Astrocyte of the spinal cord (primary cell): Measurements from ENCODE around the gene SAP30.

ENCODE experiments used
- DNase-seq: peaks from one replicate; pipeline ENCODE4 v3.0.0; 2011; ENCODE audit warnings: low read depth, low spot score
- H3K4me3 ChIP-seq: 2 replicates; pipeline ENCODE4 v1.5.1; 2011; ENCODE audit warnings: low read depth, mild to moderate bottlenecking, low read length, moderate library complexity
- in situ Hi-C: cut with HindIII; loops from 2 replicates; pipeline ENCODE4 v1.10.0; 2017; ENCODE audit warnings: low sequenced_read_pairs
- TF ChIP-seq, protein P1 (sequence below): IDR thresholded peaks from 2 replicates; pipeline ENCODE4 v1.5.1; 2012; ENCODE audit warnings: low read depth, mild to moderate bottlenecking, low read length, inconsistent platforms

The SAP30 gene

DNA sequence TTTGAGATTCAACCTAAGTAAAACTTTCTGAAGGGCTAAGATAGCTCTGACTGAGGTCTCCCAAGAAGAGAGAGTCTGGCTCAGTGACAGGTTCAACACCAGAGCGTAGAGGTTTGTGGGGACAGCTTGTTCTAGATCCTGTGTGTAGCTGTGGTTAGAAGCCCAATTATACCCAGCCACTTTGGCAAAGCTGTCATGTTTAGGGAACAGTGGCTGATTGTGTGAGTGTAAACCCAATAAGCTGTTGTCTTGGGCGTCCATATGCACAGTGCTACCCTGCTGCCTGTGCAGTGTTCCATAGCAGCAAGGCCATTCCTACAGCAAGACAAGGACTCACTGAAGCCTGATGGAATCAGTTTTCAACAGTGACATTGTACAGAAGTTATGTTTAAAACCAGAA, 39.3 kb downstream of the SAP30 start:
- in situ Hi-C loops = no loop called here
- TF ChIP-seq, protein P1, sequence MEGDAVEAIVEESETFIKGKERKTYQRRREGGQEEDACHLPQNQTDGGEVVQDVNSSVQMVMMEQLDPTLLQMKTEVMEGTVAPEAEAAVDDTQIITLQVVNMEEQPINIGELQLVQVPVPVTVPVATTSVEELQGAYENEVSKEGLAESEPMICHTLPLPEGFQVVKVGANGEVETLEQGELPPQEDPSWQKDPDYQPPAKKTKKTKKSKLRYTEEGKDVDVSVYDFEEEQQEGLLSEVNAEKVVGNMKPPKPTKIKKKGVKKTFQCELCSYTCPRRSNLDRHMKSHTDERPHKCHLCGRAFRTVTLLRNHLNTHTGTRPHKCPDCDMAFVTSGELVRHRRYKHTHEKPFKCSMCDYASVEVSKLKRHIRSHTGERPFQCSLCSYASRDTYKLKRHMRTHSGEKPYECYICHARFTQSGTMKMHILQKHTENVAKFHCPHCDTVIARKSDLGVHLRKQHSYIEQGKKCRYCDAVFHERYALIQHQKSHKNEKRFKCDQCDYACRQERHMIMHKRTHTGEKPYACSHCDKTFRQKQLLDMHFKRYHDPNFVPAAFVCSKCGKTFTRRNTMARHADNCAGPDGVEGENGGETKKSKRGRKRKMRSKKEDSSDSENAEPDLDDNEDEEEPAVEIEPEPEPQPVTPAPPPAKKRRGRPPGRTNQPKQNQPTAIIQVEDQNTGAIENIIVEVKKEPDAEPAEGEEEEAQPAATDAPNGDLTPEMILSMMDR = no peak

GRCh38 chr4:173411106-173411693, 40.4 kb downstream of the SAP30 start:
- no peak for DNase-seq
- H3K4me3 ChIP-seq = no peak overlapping the region
- in situ Hi-C loops = no loop called here
- TF ChIP-seq, protein P1 = no peak

More for the DNA sequence above, 39.3 kb downstream of the SAP30 start:
- DNase-seq = no peak
- no peak overlapping the region for H3K4me3 ChIP-seq

DNA sequence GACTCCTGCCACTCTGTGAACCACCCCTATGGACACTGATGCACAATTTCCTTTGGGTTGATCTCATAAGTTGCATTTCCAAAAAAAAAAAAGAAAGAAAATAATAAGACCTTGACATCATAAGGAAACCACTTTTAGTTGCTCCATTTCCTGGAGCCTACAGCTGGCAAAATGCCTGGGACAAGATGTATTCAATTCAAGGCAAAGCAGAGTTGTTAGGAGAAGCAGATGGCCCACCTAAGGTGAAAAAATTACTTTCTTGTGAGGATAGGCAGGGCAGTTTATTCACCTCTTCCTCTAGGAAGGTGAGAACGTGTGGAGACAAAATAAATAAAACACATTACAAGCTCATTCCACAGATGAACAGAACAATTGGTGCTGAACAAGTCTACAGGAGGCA, 42.3 kb downstream of the SAP30 start:
- in situ Hi-C loops = no loop called here
- no peak overlapping the region for H3K4me3 ChIP-seq
- TF ChIP-seq, protein P1 = no peak
- peak; percentile 65 for DNase-seq

GRCh38 chr4:173414456-173414855, 43.7 kb downstream of the SAP30 start:
- TF ChIP-seq, protein P1 = no peak
- no peak for DNase-seq
- in situ Hi-C loops = no loop called here
- no peak overlapping the region for H3K4me3 ChIP-seq

DNA sequence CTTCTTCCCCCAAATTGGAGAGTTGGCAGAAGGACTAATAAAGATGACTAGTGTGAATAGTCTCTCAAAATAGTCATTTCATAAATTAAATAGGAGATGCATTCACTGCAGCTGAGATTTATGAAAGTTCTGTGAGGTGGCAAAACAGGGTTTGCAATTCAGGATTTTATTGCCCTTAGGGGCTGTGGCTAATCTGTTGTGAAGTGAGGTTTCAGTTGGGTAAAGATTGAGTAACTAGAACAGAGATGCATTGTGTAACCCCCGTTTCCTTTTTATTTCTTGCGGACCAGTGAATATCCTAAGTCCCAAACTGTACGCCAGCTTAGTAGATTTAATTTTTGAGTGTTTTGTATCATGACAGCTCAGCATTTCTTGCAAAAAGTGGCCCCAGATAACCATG, 44.3 kb downstream of the SAP30 start:
- TF ChIP-seq, protein P1 = no peak
- DNase-seq = no peak
- in situ Hi-C loops = no loop called here
- H3K4me3 ChIP-seq = no peak overlapping the region

- no peak overlapping the region for H3K4me3 ChIP-seq
- DNase-seq = no peak
- TF ChIP-seq, protein P1 = no peak
- in situ Hi-C loops = no loop called here
Observed at GRCh38 chr4:173415885-173416653, 45.3 kb downstream of the SAP30 start.
